GM04504 (cell line): ENCODE measurements around the gene MRNIP.

Experiments used
- DNase-seq: peaks from one replicate; pipeline ENCODE4 v3.0.0-alpha.2; 2012; ENCODE audit warnings: low read depth

MRNIP gene

GRCh38 chr5:179858586-179859427 lies at the start of gene MRNIP:
Gene MRNIP (minus strand): TSS chr5:179858817. CDS start chr5:179858796, 21 bp downstream.
- DNase-seq: peak; percentile 83

- peak; percentile 38 for DNase-seq
Observed at GRCh38 chr5:179907556-179908324, 49.1 kb upstream of the MRNIP start, which contains the start of gene TBC1D9B. Gene TBC1D9B (minus strand): TSS chr5:179907897. CDS start chr5:179907821, 76 bp downstream.

- no peak for DNase-seq
Observed at GRCh38 chr5:179906795-179907555, 48.4 kb upstream of the MRNIP start.

- DNase-seq: no peak
Observed at GRCh38 chr5:179906294-179906794, 47.7 kb upstream of the MRNIP start.

- DNase-seq: no peak
Observed at GRCh38 chr5:179905161-179905560, 46.5 kb upstream of the MRNIP start.

GRCh38 chr5:179904463-179905160 lies 46.0 kb upstream of the MRNIP start:
- DNase-seq: no peak

- DNase-seq: no peak
Observed at GRCh38 chr5:179902763-179903158, 44.1 kb upstream of the MRNIP start.

GRCh38 chr5:179901915-179902762 lies 43.5 kb upstream of the MRNIP start:
- DNase-seq: no peak

GRCh38 chr5:179901462-179901861 lies 42.8 kb upstream of the MRNIP start:
- DNase-seq: no peak

GRCh38 chr5:179900711-179901110 lies 42.1 kb upstream of the MRNIP start:
- no peak for DNase-seq

GRCh38 chr5:179900206-179900605 lies 41.6 kb upstream of the MRNIP start:
- DNase-seq: no peak

GRCh38 chr5:179895861-179896260 lies 37.2 kb upstream of the MRNIP start:
- DNase-seq: no peak

GRCh38 chr5:179893958-179894895 lies 35.6 kb upstream of the MRNIP start:
- no peak for DNase-seq

GRCh38 chr5:179893076-179893957 lies 34.7 kb upstream of the MRNIP start:
- DNase-seq: no peak

- DNase-seq: no peak
Observed at GRCh38 chr5:179892255-179892654, 33.6 kb upstream of the MRNIP start.

GRCh38 chr5:179890751-179891682 lies 32.4 kb upstream of the MRNIP start:
- DNase-seq: no peak

GRCh38 chr5:179889885-179890284 lies 31.3 kb upstream of the MRNIP start:
- DNase-seq: no peak
